ENCODE measurements around the gene DCBLD1.

- TF ChIP-seq, protein P1, sequence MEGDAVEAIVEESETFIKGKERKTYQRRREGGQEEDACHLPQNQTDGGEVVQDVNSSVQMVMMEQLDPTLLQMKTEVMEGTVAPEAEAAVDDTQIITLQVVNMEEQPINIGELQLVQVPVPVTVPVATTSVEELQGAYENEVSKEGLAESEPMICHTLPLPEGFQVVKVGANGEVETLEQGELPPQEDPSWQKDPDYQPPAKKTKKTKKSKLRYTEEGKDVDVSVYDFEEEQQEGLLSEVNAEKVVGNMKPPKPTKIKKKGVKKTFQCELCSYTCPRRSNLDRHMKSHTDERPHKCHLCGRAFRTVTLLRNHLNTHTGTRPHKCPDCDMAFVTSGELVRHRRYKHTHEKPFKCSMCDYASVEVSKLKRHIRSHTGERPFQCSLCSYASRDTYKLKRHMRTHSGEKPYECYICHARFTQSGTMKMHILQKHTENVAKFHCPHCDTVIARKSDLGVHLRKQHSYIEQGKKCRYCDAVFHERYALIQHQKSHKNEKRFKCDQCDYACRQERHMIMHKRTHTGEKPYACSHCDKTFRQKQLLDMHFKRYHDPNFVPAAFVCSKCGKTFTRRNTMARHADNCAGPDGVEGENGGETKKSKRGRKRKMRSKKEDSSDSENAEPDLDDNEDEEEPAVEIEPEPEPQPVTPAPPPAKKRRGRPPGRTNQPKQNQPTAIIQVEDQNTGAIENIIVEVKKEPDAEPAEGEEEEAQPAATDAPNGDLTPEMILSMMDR (IDR thresholded peaks at IDR 0.05): no peak
- TF ChIP-seq EZH2 (IDR thresholded peaks at IDR 0.05): no peak
Observed at GRCh38 chr6:117493470-117493869, 11.0 kb downstream of the DCBLD1 start.

Measured in neural progenitor cell (in vitro differentiated cells).